Measurements from ENCODE around the gene CNTN1.

- TF ChIP-seq ZNF776 (tag by site-specific recombination; IDR thresholded peaks at IDR 0.05; ENCODE audit: borderline replicate concordance) (no peak), ZSCAN5A (tag by site-specific recombination; IDR thresholded peaks at IDR 0.05) (no peak), SP3 (tag by site-specific recombination; IDR thresholded peaks at IDR 0.05) (no peak), CTCF (tag by site-specific recombination; IDR thresholded peaks at IDR 0.05) (no peak), ZNF2 (tag by site-specific recombination; IDR thresholded peaks at IDR 0.05) (no peak), ELK4 (IDR thresholded peaks at IDR 0.05; ENCODE audit: borderline replicate concordance, low read depth, low read length) (no peak), ZNF449 (tag by site-specific recombination; IDR thresholded peaks at IDR 0.05) (no peak), YY1 (tag by site-specific recombination; IDR thresholded peaks at IDR 0.05) (no peak)
Observed at GRCh38 chr12:40831916-40832315, 139.7 kb downstream of the CNTN1 start.

Data from HEK293 (cell line).